ENCODE results near the gene GINS1. TPM values are rescaled to one million over a fixed set of nuclear protein-coding genes. Genes with fewer than 3 reads are reported as not detected.
A peak's percentile ranks its signal among the peaks of the same experiment; 100 is the strongest.

Gene GINS1
- total RNA-seq, 3 donors from 2014 or later = 0.32 to 0.73 (median 0.33) TPM

- peak within 1 kb of the TSS; percentile 81 to 98 (median 89) for H3K4me3 ChIP-seq
- no peaks in the 10 kb centered on the region for H3K27me3 ChIP-seq
- no peaks in the 10 kb centered on the region for H3K9me3 ChIP-seq
- intact Hi-C loops (cut with DNase I; ENCODE audit: low total_unique reads) = loop anchor here (10.0 kb wide), 1 partner anchor 96 kb away; no protein-coding TSS in a partner anchor
- H3K36me3 ChIP-seq = no peaks in the 10 kb centered on the region
- peak within 1 kb of the TSS; percentile 88 to 93 for H3K27ac ChIP-seq
- no peaks in the 10 kb centered on the region for H3K4me1 ChIP-seq
- no peak for TF ChIP-seq CTCF (IDR thresholded peaks at IDR 0.05)
- TF ChIP-seq POLR2A (IDR thresholded peaks at IDR 0.05) = no peak
- TF ChIP-seq POLR2AphosphoS5 (IDR thresholded peaks at IDR 0.05) = peak; percentile 58 to 73 (median 59)
- DNase-seq (ENCODE audit: low spot score in 2 of 2) = peak; percentile 93 to 95
Observed at GRCh38 chr20:25390538-25391528, 16.6 kb upstream of the GINS1 start, which contains the start of gene ABHD12. TSS of gene ABHD12 (minus strand) at chr20:25390835. CDS start at chr20:25390703, 132 bp downstream.

GRCh38 chr20:25394276-25394675 lies 13.2 kb upstream of the GINS1 start:
- Histone ChIP-seq H3K36me3 (no peaks in the 10 kb centered on the region), H3K4me3 (no peak overlapping the region), H3K9me3 (no peaks in the 10 kb centered on the region), H3K27me3 (no peaks in the 10 kb centered on the region), H3K27ac (no peak overlapping the region), H3K4me1 (no peaks in the 10 kb centered on the region)
- intact Hi-C loops (cut with DNase I; ENCODE audit: low total_unique reads) = loop anchor here (10.0 kb wide), 1 partner anchor 99 kb away; no protein-coding TSS in a partner anchor
- TF ChIP-seq POLR2A (IDR thresholded peaks at IDR 0.05) = no peak
- no peak for TF ChIP-seq CTCF (IDR thresholded peaks at IDR 0.05)
- TF ChIP-seq POLR2AphosphoS5 (IDR thresholded peaks at IDR 0.05) = no peak
- DNase-seq (ENCODE audit: low spot score in 2 of 2) = no peak

DNA sequence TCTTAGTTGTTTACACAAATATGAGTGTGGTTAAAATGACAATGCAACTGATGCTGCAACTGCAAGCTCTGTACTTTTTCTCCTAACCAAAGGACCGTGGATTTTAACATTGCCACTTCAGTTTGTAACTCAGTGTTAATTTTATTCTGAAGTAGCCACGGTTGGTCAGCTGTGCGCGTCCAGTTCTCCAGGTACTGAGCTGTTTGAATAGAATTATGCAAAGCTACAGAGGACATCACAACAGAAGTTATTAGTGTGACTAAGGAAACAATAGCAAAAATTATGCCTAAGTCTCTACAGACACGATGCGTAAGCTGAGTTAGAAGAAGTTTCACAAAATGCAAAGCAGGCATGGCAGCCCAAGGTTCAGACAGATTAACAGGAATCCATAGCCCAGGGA lies 12.5 kb upstream of the GINS1 start:
- Histone ChIP-seq H3K36me3 (no peaks in the 10 kb centered on the region), H3K4me3 (no peak overlapping the region), H3K9me3 (no peaks in the 10 kb centered on the region), H3K27ac (no peak overlapping the region), H3K27me3 (no peaks in the 10 kb centered on the region), H3K4me1 (no peaks in the 10 kb centered on the region)
- no peak for DNase-seq (ENCODE audit: low spot score in 2 of 2)
- intact Hi-C loops (cut with DNase I; ENCODE audit: low total_unique reads) = loop anchor here (10.0 kb wide), 1 partner anchor 100 kb away; no protein-coding TSS in a partner anchor
- no peak for TF ChIP-seq CTCF (IDR thresholded peaks at IDR 0.05)
- no peak for TF ChIP-seq POLR2A (IDR thresholded peaks at IDR 0.05)
- TF ChIP-seq POLR2AphosphoS5 (IDR thresholded peaks at IDR 0.05) = no peak

GRCh38 chr20:25397096-25397495 lies 10.4 kb upstream of the GINS1 start:
- intact Hi-C loops (cut with DNase I; ENCODE audit: low total_unique reads) = loop anchor here (10.0 kb wide), 1 partner anchor 102 kb away; no protein-coding TSS in a partner anchor
- TF ChIP-seq POLR2A (IDR thresholded peaks at IDR 0.05) = no peak
- TF ChIP-seq CTCF (IDR thresholded peaks at IDR 0.05) = no peak
- TF ChIP-seq POLR2AphosphoS5 (IDR thresholded peaks at IDR 0.05) = no peak
- Histone ChIP-seq H3K9me3 (peaks cover 2 to 5% of the 10 kb centered on the region in 2 donors), H3K27me3 (no peaks in the 10 kb centered on the region), H3K4me3 (no peak overlapping the region), H3K4me1 (no peaks in the 10 kb centered on the region), H3K27ac (peak overlapping the region; percentile 52 to 54), H3K36me3 (no peaks in the 10 kb centered on the region)
- no peak for DNase-seq (ENCODE audit: low spot score in 2 of 2)

DNA sequence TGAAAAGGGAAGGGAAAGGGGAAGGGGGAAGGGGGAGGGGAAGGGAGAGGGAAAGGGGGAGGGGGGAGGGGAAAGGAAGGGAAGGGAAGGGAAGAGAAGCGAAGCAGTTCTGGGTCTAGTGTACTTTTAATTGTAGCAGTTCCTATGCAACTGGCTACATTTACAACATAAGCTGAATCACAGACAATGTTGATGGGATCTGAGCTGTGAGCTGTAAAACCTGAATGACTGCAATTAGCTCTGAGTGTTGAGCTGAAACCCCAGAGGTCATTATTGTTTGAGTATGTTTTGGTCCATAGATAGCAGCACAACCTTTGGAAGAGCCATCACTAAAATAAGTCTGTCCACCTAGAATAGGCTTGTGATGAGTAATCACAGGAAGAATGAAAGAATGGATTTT lies 9.7 kb upstream of the GINS1 start:
- no peak for DNase-seq (ENCODE audit: low spot score in 2 of 2)
- no peaks in the 10 kb centered on the region for H3K36me3 ChIP-seq
- no peaks in the 10 kb centered on the region for H3K4me1 ChIP-seq
- H3K4me3 ChIP-seq = no peak overlapping the region
- H3K9me3 ChIP-seq = peaks cover 9 to 12% of the 10 kb centered on the region in 2 donors
- H3K27ac ChIP-seq = peak overlapping the region; percentile 52 to 54
- TF ChIP-seq CTCF (IDR thresholded peaks at IDR 0.05) = no peak
- no peak for TF ChIP-seq POLR2AphosphoS5 (IDR thresholded peaks at IDR 0.05)
- no peak for TF ChIP-seq POLR2A (IDR thresholded peaks at IDR 0.05)
- intact Hi-C loops (cut with DNase I; ENCODE audit: low total_unique reads) = loop anchor here (10.0 kb wide), 1 partner anchor 103 kb away; no protein-coding TSS in a partner anchor
- no peaks in the 10 kb centered on the region for H3K27me3 ChIP-seq
